Measurements from ENCODE around the gene SCRN1.

DNA sequence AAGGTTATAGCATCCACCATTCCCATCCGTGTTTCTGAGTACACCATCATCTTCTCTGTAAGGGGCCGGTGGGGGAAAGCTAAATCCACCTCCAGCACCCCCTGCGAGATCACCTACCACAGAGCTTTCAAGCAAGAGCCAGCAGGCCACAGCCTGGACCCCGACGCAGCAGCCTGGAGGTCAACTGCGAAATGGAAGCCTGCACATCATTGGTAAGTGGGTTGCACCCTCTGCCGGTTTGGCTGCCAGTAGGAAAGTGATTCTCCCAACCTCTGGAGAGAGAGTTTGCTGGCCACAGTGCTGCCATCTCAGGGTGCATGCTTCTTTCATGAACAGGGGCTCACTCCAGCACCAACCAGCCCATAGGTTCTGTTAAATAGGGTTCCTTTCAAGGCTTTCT is 101.6 kb downstream of the SCRN1 start:
- TF ChIP-seq EZH2phosphoT487 (IDR thresholded peaks at IDR 0.05; ENCODE audit: insufficient read depth, low read depth) (no peak), EZH2 (IDR thresholded peaks at IDR 0.05; ENCODE audit: insufficient read depth, poor library complexity, severe bottlenecking) (no peak)
